Measurements from ENCODE around the gene CDKN2B-AS1. TPM values are rescaled to one million over a fixed set of nuclear protein-coding genes. Genes with fewer than 3 reads are reported as not detected.

CDKN2B-AS1 gene
- total and polyA plus RNA-seq, 2 of the 13 experiments (the other 11 are each of a cell fraction or from before 2014, with no cell fraction given): 0.64 to 2.3 TPM

DNA sequence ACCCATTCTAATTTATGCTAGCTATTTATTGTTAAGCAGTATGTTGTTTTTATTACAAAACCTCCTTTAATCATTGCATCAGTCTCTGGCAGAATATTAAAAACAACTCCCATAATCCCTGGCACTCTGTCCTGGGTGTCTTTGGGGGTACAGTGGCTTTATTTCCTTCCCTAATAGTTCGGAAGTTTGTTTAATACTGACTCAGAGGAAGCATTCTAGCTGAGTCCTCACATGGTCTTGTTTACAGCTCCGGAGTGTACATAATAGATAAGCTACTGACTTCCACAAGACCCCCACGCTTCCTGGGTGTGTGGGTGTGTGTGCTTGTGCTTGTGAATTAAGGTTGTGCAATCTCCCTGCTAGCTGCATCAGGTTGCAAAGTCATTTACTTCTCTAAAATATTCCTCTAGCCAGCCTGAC lies 164.3 kb downstream of the CDKN2B-AS1 start (continued):
- TF ChIP-seq HOXA9 (CRISPR knock-in tag; IDR thresholded peaks at IDR 0.05; ENCODE audit: borderline replicate concordance): no peak
- no peak; the same call in 1 of the 2 replicates for TF ChIP-seq SMC3 (IDR thresholded peaks at IDR 0.05; ENCODE audit: low read length)
- TF ChIP-seq ZNF788 (CRISPR knock-in tag; IDR thresholded peaks at IDR 0.05; ENCODE audit: borderline replicate concordance): no peak
- TF ChIP-seq, protein P1, sequence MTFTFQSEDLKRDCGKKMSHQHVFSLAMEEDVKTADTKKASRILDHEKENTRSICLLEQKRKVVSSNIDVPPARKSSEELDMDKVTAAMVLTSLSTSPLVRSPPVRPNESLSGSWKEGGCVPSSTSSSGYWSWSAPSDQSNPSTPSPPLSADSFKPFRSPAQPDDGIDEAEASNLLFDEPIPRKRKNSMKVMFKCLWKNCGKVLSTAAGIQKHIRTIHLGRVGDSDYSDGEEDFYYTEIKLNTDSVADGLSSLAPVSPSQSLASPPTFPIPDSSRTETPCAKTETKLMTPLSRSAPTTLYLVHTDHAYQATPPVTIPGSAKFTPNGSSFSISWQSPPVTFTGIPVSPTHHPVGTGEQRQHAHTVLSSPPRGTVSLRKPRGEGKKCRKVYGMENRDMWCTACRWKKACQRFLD (CRISPR knock-in tag; IDR thresholded peaks at IDR 0.05; ENCODE audit: borderline replicate concordance): no peak
- TF ChIP-seq, protein P2, sequence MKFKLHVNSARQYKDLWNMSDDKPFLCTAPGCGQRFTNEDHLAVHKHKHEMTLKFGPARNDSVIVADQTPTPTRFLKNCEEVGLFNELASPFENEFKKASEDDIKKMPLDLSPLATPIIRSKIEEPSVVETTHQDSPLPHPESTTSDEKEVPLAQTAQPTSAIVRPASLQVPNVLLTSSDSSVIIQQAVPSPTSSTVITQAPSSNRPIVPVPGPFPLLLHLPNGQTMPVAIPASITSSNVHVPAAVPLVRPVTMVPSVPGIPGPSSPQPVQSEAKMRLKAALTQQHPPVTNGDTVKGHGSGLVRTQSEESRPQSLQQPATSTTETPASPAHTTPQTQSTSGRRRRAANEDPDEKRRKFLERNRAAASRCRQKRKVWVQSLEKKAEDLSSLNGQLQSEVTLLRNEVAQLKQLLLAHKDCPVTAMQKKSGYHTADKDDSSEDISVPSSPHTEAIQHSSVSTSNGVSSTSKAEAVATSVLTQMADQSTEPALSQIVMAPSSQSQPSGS (CRISPR knock-in tag; IDR thresholded peaks at IDR 0.05): no peak
- TF ChIP-seq, protein P3, sequence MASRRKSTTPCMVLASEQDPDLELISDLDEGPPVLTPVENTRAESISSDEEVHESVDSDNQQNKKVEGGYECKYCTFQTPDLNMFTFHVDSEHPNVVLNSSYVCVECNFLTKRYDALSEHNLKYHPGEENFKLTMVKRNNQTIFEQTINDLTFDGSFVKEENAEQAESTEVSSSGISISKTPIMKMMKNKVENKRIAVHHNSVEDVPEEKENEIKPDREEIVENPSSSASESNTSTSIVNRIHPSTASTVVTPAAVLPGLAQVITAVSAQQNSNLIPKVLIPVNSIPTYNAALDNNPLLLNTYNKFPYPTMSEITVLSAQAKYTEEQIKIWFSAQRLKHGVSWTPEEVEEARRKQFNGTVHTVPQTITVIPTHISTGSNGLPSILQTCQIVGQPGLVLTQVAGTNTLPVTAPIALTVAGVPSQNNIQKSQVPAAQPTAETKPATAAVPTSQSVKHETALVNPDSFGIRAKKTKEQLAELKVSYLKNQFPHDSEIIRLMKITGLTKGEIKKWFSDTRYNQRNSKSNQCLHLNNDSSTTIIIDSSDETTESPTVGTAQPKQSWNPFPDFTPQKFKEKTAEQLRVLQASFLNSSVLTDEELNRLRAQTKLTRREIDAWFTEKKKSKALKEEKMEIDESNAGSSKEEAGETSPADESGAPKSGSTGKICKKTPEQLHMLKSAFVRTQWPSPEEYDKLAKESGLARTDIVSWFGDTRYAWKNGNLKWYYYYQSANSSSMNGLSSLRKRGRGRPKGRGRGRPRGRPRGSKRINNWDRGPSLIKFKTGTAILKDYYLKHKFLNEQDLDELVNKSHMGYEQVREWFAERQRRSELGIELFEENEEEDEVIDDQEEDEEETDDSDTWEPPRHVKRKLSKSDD (CRISPR knock-in tag; IDR thresholded peaks at IDR 0.05; ENCODE audit: low read depth): no peak
- peak; percentile 78 for TF ChIP-seq RARA (CRISPR knock-in tag; IDR thresholded peaks at IDR 0.05)
- peak; percentile 86 for TF ChIP-seq JUNB (CRISPR knock-in tag; IDR thresholded peaks at IDR 0.05; ENCODE audit: borderline replicate concordance)
- no peak for TF ChIP-seq ZNF883 (CRISPR knock-in tag; IDR thresholded peaks at IDR 0.05; ENCODE audit: not compliant biosample characterization)
- TF ChIP-seq RFXAP (CRISPR knock-in tag; IDR thresholded peaks at IDR 0.05; ENCODE audit: borderline replicate concordance): no peak
- no peak for TF ChIP-seq ZNF121 (CRISPR knock-in tag; IDR thresholded peaks at IDR 0.05)
- no peak for TF ChIP-seq KAT2B (IDR thresholded peaks at IDR 0.05; ENCODE audit: borderline replicate concordance, low read depth, low read length)
- no peak for TF ChIP-seq ZNF749 (CRISPR knock-in tag; IDR thresholded peaks at IDR 0.05; ENCODE audit: borderline replicate concordance)
- no peak for TF ChIP-seq ZNF616 (CRISPR knock-in tag; IDR thresholded peaks at IDR 0.05; ENCODE audit: low read depth)
- TF ChIP-seq, protein P4, sequence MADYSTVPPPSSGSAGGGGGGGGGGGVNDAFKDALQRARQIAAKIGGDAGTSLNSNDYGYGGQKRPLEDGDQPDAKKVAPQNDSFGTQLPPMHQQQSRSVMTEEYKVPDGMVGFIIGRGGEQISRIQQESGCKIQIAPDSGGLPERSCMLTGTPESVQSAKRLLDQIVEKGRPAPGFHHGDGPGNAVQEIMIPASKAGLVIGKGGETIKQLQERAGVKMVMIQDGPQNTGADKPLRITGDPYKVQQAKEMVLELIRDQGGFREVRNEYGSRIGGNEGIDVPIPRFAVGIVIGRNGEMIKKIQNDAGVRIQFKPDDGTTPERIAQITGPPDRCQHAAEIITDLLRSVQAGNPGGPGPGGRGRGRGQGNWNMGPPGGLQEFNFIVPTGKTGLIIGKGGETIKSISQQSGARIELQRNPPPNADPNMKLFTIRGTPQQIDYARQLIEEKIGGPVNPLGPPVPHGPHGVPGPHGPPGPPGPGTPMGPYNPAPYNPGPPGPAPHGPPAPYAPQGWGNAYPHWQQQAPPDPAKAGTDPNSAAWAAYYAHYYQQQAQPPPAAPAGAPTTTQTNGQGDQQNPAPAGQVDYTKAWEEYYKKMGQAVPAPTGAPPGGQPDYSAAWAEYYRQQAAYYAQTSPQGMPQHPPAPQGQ (CRISPR knock-in tag; IDR thresholded peaks at IDR 0.05; ENCODE audit: borderline replicate concordance): no peak
- no peak for TF ChIP-seq ZNF746 (CRISPR knock-in tag; IDR thresholded peaks at IDR 0.05)
- no peak for TF ChIP-seq CC2D1A (CRISPR knock-in tag; IDR thresholded peaks at IDR 0.05)
- TF ChIP-seq ZNF484 (CRISPR knock-in tag; IDR thresholded peaks at IDR 0.05; ENCODE audit: borderline replicate concordance, low read depth): no peak
- no peak for TF ChIP-seq KDM5A (IDR thresholded peaks at IDR 0.05; ENCODE audit: borderline replicate concordance, low read length)
- TF ChIP-seq ZNF432 (CRISPR knock-in tag; IDR thresholded peaks at IDR 0.05; ENCODE audit: borderline replicate concordance): no peak
- no peak for TF ChIP-seq CREB1 (IDR thresholded peaks at IDR 0.05)
- no peak; the same call in 1 of the 2 replicates for TF ChIP-seq CREB1 (CRISPR knock-in tag; IDR thresholded peaks at IDR 0.05)
- TF ChIP-seq, protein P5, sequence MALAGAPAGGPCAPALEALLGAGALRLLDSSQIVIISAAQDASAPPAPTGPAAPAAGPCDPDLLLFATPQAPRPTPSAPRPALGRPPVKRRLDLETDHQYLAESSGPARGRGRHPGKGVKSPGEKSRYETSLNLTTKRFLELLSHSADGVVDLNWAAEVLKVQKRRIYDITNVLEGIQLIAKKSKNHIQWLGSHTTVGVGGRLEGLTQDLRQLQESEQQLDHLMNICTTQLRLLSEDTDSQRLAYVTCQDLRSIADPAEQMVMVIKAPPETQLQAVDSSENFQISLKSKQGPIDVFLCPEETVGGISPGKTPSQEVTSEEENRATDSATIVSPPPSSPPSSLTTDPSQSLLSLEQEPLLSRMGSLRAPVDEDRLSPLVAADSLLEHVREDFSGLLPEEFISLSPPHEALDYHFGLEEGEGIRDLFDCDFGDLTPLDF (CRISPR knock-in tag; IDR thresholded peaks at IDR 0.05): no peak

All from HepG2 (cell line).